ENCODE measurements around the gene FECH. TPM values are rescaled to one million over a fixed set of nuclear protein-coding genes. Genes with fewer than 3 reads are reported as not detected.
A peak's percentile ranks its signal among the peaks of the same experiment; 100 is the strongest.

Gene FECH
- polyA plus RNA-seq, 1 donor (not counting 4 experiments of a cell fraction or from before 2014, with no cell fraction given): 29.2 TPM

DNA sequence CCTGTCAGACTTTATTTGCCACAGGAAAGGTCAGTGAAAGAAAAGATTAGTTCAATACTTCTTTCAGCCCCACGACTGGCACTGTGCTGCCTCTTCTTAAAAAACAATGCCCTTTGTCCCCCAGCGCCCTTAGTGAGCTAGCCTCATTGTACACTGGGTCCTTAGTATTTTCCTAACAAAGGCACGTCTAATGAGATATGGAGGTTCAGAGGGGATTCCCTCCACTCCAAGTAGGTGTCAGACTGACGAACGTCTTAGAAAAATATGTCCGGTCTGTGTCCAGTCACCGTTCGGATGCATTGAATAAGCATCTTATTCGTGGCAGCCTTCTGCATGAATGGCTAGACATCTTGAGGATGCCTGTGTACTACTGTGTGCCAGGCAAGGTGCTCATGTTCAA lies 1.1 kb downstream of the FECH start:
- FAIRE-seq: no peak
- dilution Hi-C loops (cut with MboI; ENCODE audit: extremely low pct_ligation_motif_present, low sequenced_read_pairs): no loop called here
- Histone ChIP-seq H3K36me3 (ENCODE audit: control insufficient read depth in 2 of 2, extremely low read depth in 1 of 2, insufficient read depth in 2 of 2, low read length in 2 of 2) (peaks cover 0 to 5% of the 10 kb centered on the region in 2 experiments), H3K27me3 (ENCODE audit: control insufficient read depth, extremely low read depth, insufficient read depth, low read length) (no peaks in the 10 kb centered on the region), H3K27ac (ENCODE audit: control insufficient read depth, insufficient read depth, low read length) (peak overlapping the region; percentile 44), H3K9me3 (ENCODE audit: control insufficient read depth, low read depth, low read length) (no peaks in the 10 kb centered on the region), H3K4me3 (ENCODE audit: control insufficient read depth in 2 of 3, extremely low read depth in 1 of 3, insufficient read depth in 2 of 3, low read depth in 1 of 3, low read length in 3 of 3) (peak overlapping the region; percentile 62 to 83 (median 72)), H2AFZ (ENCODE audit: control insufficient read depth, low read length) (peak overlapping the region; percentile 95), H3K9ac (ENCODE audit: control insufficient read depth, extremely low read depth, insufficient read depth, low read length) (peak overlapping the region; percentile 73), H4K20me1 (ENCODE audit: control insufficient read depth, extremely low read depth, insufficient read depth, low read length) (no peaks in the 10 kb centered on the region), H3K4me2 (ENCODE audit: control insufficient read depth, extremely low read depth, insufficient read depth, low read depth, low read length) (peak overlapping the region; percentile 95), H3K9me1 (ENCODE audit: control insufficient read depth, extremely low read depth, insufficient read depth, low read length) (no peaks in the 10 kb centered on the region), H3K4me1 (ENCODE audit: control insufficient read depth, extremely low read depth, insufficient read depth, low read length) (peaks cover 10% of the 10 kb centered on the region), H3K79me2 (ENCODE audit: control insufficient read depth, insufficient read depth, low read length) (no peaks in the 10 kb centered on the region)
- no peak for DNase-seq (ENCODE audit: low read depth, low spot score)
- TF ChIP-seq, protein P1, sequence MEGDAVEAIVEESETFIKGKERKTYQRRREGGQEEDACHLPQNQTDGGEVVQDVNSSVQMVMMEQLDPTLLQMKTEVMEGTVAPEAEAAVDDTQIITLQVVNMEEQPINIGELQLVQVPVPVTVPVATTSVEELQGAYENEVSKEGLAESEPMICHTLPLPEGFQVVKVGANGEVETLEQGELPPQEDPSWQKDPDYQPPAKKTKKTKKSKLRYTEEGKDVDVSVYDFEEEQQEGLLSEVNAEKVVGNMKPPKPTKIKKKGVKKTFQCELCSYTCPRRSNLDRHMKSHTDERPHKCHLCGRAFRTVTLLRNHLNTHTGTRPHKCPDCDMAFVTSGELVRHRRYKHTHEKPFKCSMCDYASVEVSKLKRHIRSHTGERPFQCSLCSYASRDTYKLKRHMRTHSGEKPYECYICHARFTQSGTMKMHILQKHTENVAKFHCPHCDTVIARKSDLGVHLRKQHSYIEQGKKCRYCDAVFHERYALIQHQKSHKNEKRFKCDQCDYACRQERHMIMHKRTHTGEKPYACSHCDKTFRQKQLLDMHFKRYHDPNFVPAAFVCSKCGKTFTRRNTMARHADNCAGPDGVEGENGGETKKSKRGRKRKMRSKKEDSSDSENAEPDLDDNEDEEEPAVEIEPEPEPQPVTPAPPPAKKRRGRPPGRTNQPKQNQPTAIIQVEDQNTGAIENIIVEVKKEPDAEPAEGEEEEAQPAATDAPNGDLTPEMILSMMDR (optimal IDR thresholded peaks at IDR 0.05 in 1 of 3, IDR thresholded peaks at IDR 0.05 in 1 of 3, conservative IDR thresholded peaks at IDR 0.05 in 1 of 3; ENCODE audit: extremely low read depth in 1 of 3, insufficient read depth in 2 of 3, low read length in 3 of 3): no peak
- TF ChIP-seq EZH2 (IDR thresholded peaks at IDR 0.05; ENCODE audit: low read length): no peak

DNA sequence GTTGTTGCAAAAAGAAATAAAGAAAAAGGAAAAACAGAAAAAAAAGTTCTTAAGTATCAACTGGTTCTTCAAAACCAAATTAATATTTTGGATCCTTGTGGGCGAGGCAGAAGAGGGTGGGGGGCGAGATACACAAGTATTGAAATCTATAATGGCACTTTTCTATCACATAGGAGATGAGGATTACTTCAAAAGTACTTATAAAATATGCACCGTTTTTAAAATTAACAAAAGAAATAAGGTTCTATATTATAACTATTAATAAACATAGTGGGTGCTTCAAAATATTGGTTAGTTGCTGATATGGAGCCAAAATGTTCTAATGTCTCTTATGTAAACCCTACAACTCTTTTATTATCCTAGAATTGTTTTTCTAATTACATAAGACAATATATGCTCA lies 2.1 kb downstream of the FECH start:
- Histone ChIP-seq H2AFZ (ENCODE audit: control insufficient read depth, low read length) (no peak overlapping the region), H3K9me1 (ENCODE audit: control insufficient read depth, extremely low read depth, insufficient read depth, low read length) (no peaks in the 10 kb centered on the region), H3K4me2 (ENCODE audit: control insufficient read depth, extremely low read depth, insufficient read depth, low read depth, low read length) (no peak overlapping the region), H3K9me3 (ENCODE audit: control insufficient read depth, low read depth, low read length) (no peaks in the 10 kb centered on the region), H3K4me3 (ENCODE audit: control insufficient read depth in 2 of 3, extremely low read depth in 1 of 3, insufficient read depth in 2 of 3, low read depth in 1 of 3, low read length in 3 of 3) (no peak overlapping the region), H3K9ac (ENCODE audit: control insufficient read depth, extremely low read depth, insufficient read depth, low read length) (no peak overlapping the region), H3K4me1 (ENCODE audit: control insufficient read depth, extremely low read depth, insufficient read depth, low read length) (peaks cover 10% of the 10 kb centered on the region), H3K36me3 (ENCODE audit: control insufficient read depth in 2 of 2, extremely low read depth in 1 of 2, insufficient read depth in 2 of 2, low read length in 2 of 2) (peaks cover 0 to 5% of the 10 kb centered on the region in 2 experiments), H3K79me2 (ENCODE audit: control insufficient read depth, insufficient read depth, low read length) (no peaks in the 10 kb centered on the region), H3K27ac (ENCODE audit: control insufficient read depth, insufficient read depth, low read length) (no peak overlapping the region), H3K27me3 (ENCODE audit: control insufficient read depth, extremely low read depth, insufficient read depth, low read length) (no peaks in the 10 kb centered on the region), H4K20me1 (ENCODE audit: control insufficient read depth, extremely low read depth, insufficient read depth, low read length) (no peaks in the 10 kb centered on the region)
- no peak for DNase-seq (ENCODE audit: low read depth, low spot score)
- TF ChIP-seq, protein P1 (optimal IDR thresholded peaks at IDR 0.05 in 1 of 3, IDR thresholded peaks at IDR 0.05 in 1 of 3, conservative IDR thresholded peaks at IDR 0.05 in 1 of 3; ENCODE audit: extremely low read depth in 1 of 3, insufficient read depth in 2 of 3, low read length in 3 of 3): no peak
- TF ChIP-seq EZH2 (IDR thresholded peaks at IDR 0.05; ENCODE audit: low read length): no peak
- dilution Hi-C loops (cut with MboI; ENCODE audit: extremely low pct_ligation_motif_present, low sequenced_read_pairs): no loop called here
- FAIRE-seq: no peak
